Measurements from ENCODE around the gene PAEP.

The PAEP gene

DNA sequence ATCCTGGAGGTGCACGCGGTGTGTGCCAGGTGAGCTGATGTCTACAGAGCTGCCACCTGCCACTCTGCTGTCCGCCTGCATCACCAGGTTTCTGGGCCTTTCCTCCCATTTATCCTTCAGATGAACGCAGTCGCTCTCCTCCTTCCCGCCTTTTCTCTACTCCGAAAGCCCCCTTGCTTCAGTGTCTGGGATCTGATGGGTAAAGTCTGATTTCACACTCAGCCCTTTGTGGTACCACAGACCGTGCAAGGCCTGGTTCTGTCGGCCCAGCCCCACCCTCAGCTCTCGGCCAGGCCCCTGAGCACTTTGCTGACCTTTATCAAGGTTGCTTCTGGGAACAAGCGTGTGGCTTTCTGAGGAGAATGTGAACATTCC is 45.3 kb downstream of the PAEP start:
- DNase-seq (ENCODE audit: insufficient read length, low spot score) (no peak), FAIRE-seq (no peak)
- TF ChIP-seq, protein P1, sequence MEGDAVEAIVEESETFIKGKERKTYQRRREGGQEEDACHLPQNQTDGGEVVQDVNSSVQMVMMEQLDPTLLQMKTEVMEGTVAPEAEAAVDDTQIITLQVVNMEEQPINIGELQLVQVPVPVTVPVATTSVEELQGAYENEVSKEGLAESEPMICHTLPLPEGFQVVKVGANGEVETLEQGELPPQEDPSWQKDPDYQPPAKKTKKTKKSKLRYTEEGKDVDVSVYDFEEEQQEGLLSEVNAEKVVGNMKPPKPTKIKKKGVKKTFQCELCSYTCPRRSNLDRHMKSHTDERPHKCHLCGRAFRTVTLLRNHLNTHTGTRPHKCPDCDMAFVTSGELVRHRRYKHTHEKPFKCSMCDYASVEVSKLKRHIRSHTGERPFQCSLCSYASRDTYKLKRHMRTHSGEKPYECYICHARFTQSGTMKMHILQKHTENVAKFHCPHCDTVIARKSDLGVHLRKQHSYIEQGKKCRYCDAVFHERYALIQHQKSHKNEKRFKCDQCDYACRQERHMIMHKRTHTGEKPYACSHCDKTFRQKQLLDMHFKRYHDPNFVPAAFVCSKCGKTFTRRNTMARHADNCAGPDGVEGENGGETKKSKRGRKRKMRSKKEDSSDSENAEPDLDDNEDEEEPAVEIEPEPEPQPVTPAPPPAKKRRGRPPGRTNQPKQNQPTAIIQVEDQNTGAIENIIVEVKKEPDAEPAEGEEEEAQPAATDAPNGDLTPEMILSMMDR (IDR thresholded peaks at IDR 0.05; ENCODE audit: insufficient read depth, missing control alignments) = no peak

DNA sequence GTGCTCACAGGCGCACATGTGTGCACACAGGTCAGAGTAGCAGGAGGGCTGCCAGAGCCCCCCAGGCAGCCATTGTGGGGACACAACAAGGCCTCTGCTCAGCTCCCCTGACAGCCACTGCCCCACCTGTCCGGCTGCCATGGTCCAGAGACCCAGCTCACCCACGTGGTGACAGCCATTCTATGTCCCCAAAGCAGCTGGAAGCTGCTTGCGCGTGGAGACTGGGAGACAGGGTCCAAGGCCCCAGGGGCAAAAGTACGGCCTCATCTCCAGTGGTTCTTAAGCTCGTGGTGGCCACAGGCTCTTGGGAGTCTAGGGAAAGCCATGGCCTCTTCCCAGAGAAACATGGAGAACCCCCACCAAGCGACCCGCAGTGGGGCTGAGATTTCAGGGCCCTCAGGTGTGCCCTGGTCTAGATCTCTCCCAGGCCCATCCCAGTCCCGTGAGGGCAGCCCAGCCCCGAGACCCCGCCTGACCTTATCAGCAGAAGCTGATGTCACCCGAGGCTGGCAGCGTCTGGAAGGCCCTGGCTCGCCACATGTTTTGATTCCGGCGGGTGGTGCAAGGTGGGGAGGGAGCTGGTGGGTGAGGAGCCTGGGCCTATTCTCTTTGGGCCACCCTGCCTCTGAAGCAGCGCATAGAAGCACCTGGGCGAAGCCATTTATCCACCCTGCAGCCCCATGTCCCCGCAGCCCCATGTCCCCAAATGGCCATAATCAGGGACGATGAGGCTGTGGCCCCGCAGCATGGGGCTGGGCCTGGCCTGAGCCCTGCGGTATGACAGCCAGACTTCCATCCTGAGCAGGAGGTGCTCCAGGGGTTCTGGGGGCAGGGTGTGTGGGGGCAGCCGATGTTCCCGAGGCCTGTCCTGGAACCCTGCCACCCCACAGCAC is 46.1 kb downstream of the PAEP start:
- DNase-seq (ENCODE audit: insufficient read length, low spot score) = no peak
- no peak for FAIRE-seq
- TF ChIP-seq, protein P1 (IDR thresholded peaks at IDR 0.05; ENCODE audit: insufficient read depth, missing control alignments) = no peak

DNA sequence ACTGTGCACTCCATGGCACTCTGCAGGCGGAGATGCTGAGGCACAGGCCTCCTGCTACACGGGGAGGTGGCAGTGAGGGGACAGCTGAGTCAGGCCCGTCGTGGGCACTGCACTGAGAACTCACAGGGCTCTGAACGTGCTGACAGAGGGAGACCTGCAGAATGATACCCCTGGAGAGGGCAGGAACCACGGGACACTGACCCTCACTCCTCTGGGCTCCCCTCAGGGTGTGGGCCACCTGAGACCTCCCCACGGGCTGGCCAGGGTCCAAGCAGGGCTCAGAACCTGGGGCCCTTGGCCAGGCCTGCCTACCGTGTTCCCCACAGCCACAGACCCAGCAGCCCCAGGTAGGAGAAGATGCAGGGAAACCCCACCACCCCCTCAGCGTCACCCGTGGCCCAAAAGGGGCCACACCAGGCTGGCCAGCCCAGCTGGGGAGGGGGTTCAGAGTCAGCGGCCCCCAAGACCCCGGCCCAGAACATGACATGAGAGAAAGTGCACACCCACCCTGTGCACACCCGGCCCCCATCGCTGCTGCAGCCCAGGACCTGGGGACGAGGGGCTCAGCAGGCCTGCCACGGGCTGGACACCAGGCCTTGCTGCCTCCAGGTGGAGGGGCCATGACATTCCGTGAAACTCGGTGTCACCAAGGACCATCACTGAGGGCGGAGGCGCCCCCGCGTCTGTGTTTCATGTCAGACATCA is 46.9 kb downstream of the PAEP start:
- FAIRE-seq (no peak), DNase-seq (ENCODE audit: insufficient read length, low spot score) (no peak)
- TF ChIP-seq, protein P1 (IDR thresholded peaks at IDR 0.05; ENCODE audit: insufficient read depth, missing control alignments) = no peak

DNA sequence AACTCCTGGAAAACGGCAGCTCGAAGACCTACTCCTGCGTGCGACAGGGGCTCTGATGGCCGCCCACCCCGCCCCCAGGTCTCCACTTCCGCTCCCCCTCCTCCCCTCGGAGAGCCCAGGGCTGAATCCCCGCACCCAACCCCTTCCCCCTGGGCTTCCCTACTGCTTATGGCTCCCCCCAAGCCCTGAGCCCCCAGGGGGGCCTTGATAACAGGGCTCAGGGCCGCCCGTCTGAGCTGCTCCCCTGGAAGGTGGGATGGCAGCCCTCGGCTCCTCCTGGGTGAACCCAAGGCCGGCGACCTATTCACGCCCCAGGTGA is 47.4 kb downstream of the PAEP start:
- no peak for DNase-seq (ENCODE audit: insufficient read length, low spot score)
- TF ChIP-seq, protein P1 (IDR thresholded peaks at IDR 0.05; ENCODE audit: insufficient read depth, missing control alignments) = no peak
- FAIRE-seq = no peak

DNA sequence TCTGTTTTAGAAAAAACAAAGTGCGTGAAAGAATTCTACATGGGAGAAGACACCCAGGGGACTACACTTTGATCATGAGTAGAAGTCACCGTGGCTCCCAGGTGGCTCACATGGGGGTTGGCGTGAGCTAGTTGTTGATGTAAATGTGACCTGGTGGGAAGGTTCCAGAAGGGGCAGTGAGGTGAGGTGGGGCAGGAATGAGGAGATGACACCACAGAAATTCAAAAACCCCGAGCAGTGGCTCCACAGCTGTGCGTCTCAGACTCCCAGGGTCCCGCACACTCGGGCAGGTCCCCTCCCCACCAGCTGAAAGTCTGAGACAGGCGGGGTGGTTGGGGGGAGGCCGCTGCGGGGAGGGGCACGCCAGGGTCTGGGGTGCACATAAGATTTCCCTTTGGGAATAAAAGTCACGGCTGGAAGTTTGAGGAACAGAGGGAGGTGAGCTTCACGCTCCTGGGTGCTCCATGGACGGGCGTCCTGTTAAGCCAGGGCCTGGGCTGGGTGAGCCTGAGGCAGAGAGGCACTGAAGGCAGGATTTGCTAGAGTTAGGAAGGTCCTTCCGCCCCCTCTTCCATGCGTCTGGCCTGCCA is 47.9 kb downstream of the PAEP start:
- TF ChIP-seq, protein P1 (IDR thresholded peaks at IDR 0.05; ENCODE audit: insufficient read depth, missing control alignments) = no peak

GRCh38 chr9:135610290-135611141 is 49.0 kb downstream of the PAEP start:
- FAIRE-seq = no peak
- TF ChIP-seq, protein P1 (IDR thresholded peaks at IDR 0.05; ENCODE audit: insufficient read depth, missing control alignments) = no peak

More for the DNA sequence above, 47.9 kb downstream of the PAEP start:
- no peak for DNase-seq (ENCODE audit: insufficient read length, low spot score)
- no peak for FAIRE-seq

More at GRCh38 chr9:135610290-135611141, 49.0 kb downstream of the PAEP start:
- no peak for DNase-seq (ENCODE audit: insufficient read length, low spot score)
